Neural cell (in vitro differentiated cells): ENCODE measurements around the gene AP2A2. TPM values are rescaled to one million over a fixed set of nuclear protein-coding genes. Genes with fewer than 3 reads are reported as not detected.

Experiments
- H2AFZ ChIP-seq: fragments of 200-600, 300-800 bp; sonication (generic), shearing (Covaris generic); 2 replicates; pipeline ENCODE4 v1.6.0; 2014; ENCODE audit warnings: low read depth, mild to moderate bottlenecking, antibody characterized with exemption, low read length, moderate library complexity
- H3F3A ChIP-seq: fragments of 200-600 bp; shearing (Covaris generic); 2 replicates; pipeline ENCODE4 v1.6.1; 2016; ENCODE audit warnings: mild to moderate bottlenecking, moderate library complexity, mixed read lengths, antibody characterized with exemption, low read length; ENCODE audit not compliant: insufficient read depth, poor library complexity, severe bottlenecking
- H3K27ac ChIP-seq: fragments of 200-600, 300-800 bp; sonication (generic), shearing (Covaris generic); 2 replicates; pipeline ENCODE4 v1.5.1; 2014; ENCODE audit warnings: mild to moderate bottlenecking, low read length, moderate library complexity
- H3K27me3 ChIP-seq: fragments of 300-800, 200-600 bp; sonication (generic), shearing (Covaris generic); 2 replicates; pipeline ENCODE4 v1.6.0; 2014; ENCODE audit warnings: mild to moderate bottlenecking, low read depth, low read length, moderate library complexity; ENCODE audit not compliant: insufficient read depth
- H3K36me3 ChIP-seq: fragments of 300-800, 200-600 bp; sonication (generic), shearing (Covaris generic); 2 replicates; pipeline ENCODE4 v1.5.1; 2014; ENCODE audit warnings: mild to moderate bottlenecking, antibody characterized with exemption, low read length, moderate library complexity; ENCODE audit not compliant: insufficient read depth
- H3K4me2 ChIP-seq: fragments of 300-800, 200-600 bp; sonication (generic), shearing (Covaris generic); 2 replicates; pipeline ENCODE4 v1.6.0; 2014; ENCODE audit warnings: mild to moderate bottlenecking, low read length
- H3K4me3 ChIP-seq: fragments of 300-800, 200-600 bp; sonication (generic), shearing (Covaris generic); 2 replicates; pipeline ENCODE4 v1.5.1; 2014; ENCODE audit warnings: mild to moderate bottlenecking, low read length, moderate library complexity
- H3K79me2 ChIP-seq: fragments of 200-600 bp; shearing (Covaris generic); replicated peaks from 2 replicates; pipeline ENCODE4 v1.6.0; 2014; ENCODE audit warnings: mild to moderate bottlenecking, low read length, moderate library complexity; ENCODE audit not compliant: insufficient read depth
- H3K9ac ChIP-seq: fragments of 300-800, 200-600 bp; sonication (generic), shearing (Covaris generic); 2 replicates; pipeline ENCODE4 v1.6.1; 2016; ENCODE audit warnings: mild to moderate bottlenecking, low read length, mixed read lengths
- H3K9me2 ChIP-seq: fragments of 200-600 bp; shearing (Covaris generic); 2 replicates; pipeline ENCODE4 v1.6.1; 2016; ENCODE audit warnings: mild to moderate bottlenecking, low read length, mixed read lengths; ENCODE audit not compliant: insufficient read depth
- H3K9me3 ChIP-seq: fragments of 200-600, 300-800 bp; sonication (generic), shearing (Covaris generic); 2 replicates; pipeline ENCODE4 v1.6.1; 2016; ENCODE audit warnings: mild to moderate bottlenecking, mixed run types, low read length, moderate library complexity, mixed read lengths
- H4K20me1 ChIP-seq: fragments of 200-600 bp; shearing (Covaris generic); 2 replicates; pipeline ENCODE4 v1.6.1; 2016; ENCODE audit warnings: mild to moderate bottlenecking, mixed run types; ENCODE audit not compliant: insufficient read depth
- CTCF ChIP-seq: fragments of 450-650 bp; IDR thresholded peaks from 2 replicates; pipeline ENCODE4 v1.5.1; 2014; ENCODE audit warnings: antibody characterized with exemption, mild to moderate bottlenecking, moderate library complexity; ENCODE audit not compliant: poor library complexity, severe bottlenecking
- EP300 ChIP-seq: fragments of 450-650 bp; conservative IDR thresholded peaks from 2 replicates; pipeline ENCODE4 v1.6.1; 2014; ENCODE audit warnings: antibody characterized with exemption, mild to moderate bottlenecking, moderate library complexity; ENCODE audit not compliant: poor library complexity, severe bottlenecking
- EZH2 ChIP-seq: fragments of 200-600, 300-800 bp; shearing (Covaris generic), sonication (generic); IDR thresholded peaks from 2 replicates; pipeline ENCODE4 v1.6.1; 2014; ENCODE audit warnings: antibody characterized with exemption, low read length, borderline replicate concordance, mild to moderate bottlenecking; ENCODE audit not compliant: insufficient read depth, poor library complexity, severe bottlenecking
- MXI1 ChIP-seq: fragments of 450-650 bp; conservative IDR thresholded peaks from 2 replicates; pipeline ENCODE4 v1.6.1; 2014; ENCODE audit warnings: antibody characterized with exemption, mild to moderate bottlenecking; ENCODE audit not compliant: poor library complexity, severe bottlenecking
- POLR2AphosphoS5 ChIP-seq: IDR thresholded peaks from 2 replicates; pipeline ENCODE4 v1.6.1; 2012
- RAD21 ChIP-seq: fragments of 450-650 bp; conservative IDR thresholded peaks from 2 replicates; pipeline ENCODE4 v1.6.1; 2014; ENCODE audit warnings: antibody characterized with exemption, mild to moderate bottlenecking, moderate library complexity
- REST ChIP-seq: IDR thresholded peaks from 2 replicates; pipeline ENCODE4 v1.6.1; 2012; ENCODE audit warnings: borderline replicate concordance
- SMC3 ChIP-seq: fragments of 450-650 bp; conservative IDR thresholded peaks from 2 replicates; pipeline ENCODE4 v1.6.1; 2014; ENCODE audit warnings: antibody characterized with exemption, mild to moderate bottlenecking, moderate library complexity; ENCODE audit not compliant: poor library complexity
- TAF1 ChIP-seq: IDR thresholded peaks from 2 replicates; pipeline ENCODE4 v1.6.1; 2012; ENCODE audit warnings: low read depth
- polyA plus RNA-seq: library from polyadenylated mRNA; depleted of rRNA; stranded (reverse); fragments of >200 nt; gene quantifications from 2 replicates; pipeline ENCODE4 v1.2.3, GENCODE V29; 2014

Gene AP2A2
- polyA plus RNA-seq, 1 donor from 2014 or later = 46.5 TPM

- Histone ChIP-seq H3K9me3 (no peaks in the 10 kb centered on the region), H3K27ac (no peak overlapping the region)
These were observed 112.7 kb downstream of the AP2A2 start for GRCh38 chr11:1038361-1038760.

GRCh38 chr11:1038921-1039320 is 113.3 kb downstream of the AP2A2 start:
- no peak overlapping the region for H2AFZ ChIP-seq
- H3K9me3 ChIP-seq = no peaks in the 10 kb centered on the region
- no peak overlapping the region for H3K4me2 ChIP-seq
- no peaks in the 10 kb centered on the region for H3K9me2 ChIP-seq
- H3K36me3 ChIP-seq = no peaks in the 10 kb centered on the region
- H3K27ac ChIP-seq = no peak overlapping the region
- H3K9ac ChIP-seq = no peak overlapping the region
- H3K79me2 ChIP-seq = no peaks in the 10 kb centered on the region
- H3F3A ChIP-seq = no peaks in the 10 kb centered on the region
- H3K27me3 ChIP-seq = no peaks in the 10 kb centered on the region
- H4K20me1 ChIP-seq = no peaks in the 10 kb centered on the region
- no peak overlapping the region for H3K4me3 ChIP-seq
- no peak for TF ChIP-seq SMC3
- TF ChIP-seq EP300 = no peak
- no peak for TF ChIP-seq POLR2AphosphoS5
- TF ChIP-seq TAF1 = no peak
- TF ChIP-seq CTCF = no peak
- TF ChIP-seq REST = no peak
- TF ChIP-seq MXI1 = no peak

More at GRCh38 chr11:1038361-1038760, 112.7 kb downstream of the AP2A2 start:
- Histone ChIP-seq H3K9ac (no peak overlapping the region), H2AFZ (no peak overlapping the region), H3K36me3 (no peaks in the 10 kb centered on the region), H4K20me1 (no peaks in the 10 kb centered on the region), H3K79me2 (no peaks in the 10 kb centered on the region), H3K4me3 (no peak overlapping the region), H3K4me2 (no peak overlapping the region), H3F3A (no peaks in the 10 kb centered on the region), H3K9me2 (no peaks in the 10 kb centered on the region), H3K27me3 (no peaks in the 10 kb centered on the region)
- no peak for TF ChIP-seq EP300
- TF ChIP-seq RAD21 = no peak
- TF ChIP-seq CTCF = no peak
- no peak for TF ChIP-seq SMC3
- TF ChIP-seq EZH2 = no peak
- no peak for TF ChIP-seq REST
- no peak for TF ChIP-seq POLR2AphosphoS5
- no peak for TF ChIP-seq MXI1
- TF ChIP-seq TAF1 = no peak
